ENCODE results near the gene ATP9B. TPM values are rescaled to one million over a fixed set of nuclear protein-coding genes. Genes with fewer than 3 reads are reported as not detected.

The ATP9B gene
- total RNA-seq, 3 donors from 2014 or later (not counting 1 experiment from before 2014, with no cell fraction given) = 66.0 to 78.9 (median 68.0) TPM

DNA sequence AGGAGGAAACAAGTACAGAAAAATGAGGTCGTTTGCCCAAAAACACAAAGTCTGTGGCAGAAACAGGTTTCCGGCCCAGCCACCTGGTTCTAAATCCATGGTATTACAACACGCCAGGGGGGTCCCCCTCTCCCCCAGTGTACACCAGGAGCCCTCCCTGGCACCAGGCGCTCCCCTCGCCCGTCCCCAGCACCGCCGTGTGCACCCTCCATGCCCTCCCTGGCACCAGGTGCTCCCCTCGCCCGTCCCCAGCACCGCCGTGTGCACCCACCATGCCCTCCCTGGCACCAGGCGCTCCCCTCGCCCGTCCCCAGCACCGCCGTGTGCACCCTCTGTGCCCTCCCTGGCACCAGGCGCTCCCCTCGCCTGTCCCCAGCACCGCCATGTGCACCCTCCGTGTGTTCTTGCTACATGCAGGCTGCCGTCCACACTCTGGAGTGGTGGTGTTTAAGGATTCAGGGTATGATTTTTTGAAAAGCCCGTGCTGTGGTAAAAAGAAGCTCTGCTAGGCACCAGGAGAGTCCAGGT, 266.7 kb downstream of the ATP9B start:
- no peaks in the 10 kb centered on the region for H3K9me3 ChIP-seq (ENCODE audit: control insufficient read depth, insufficient read depth, low read length)
- no peak for DNase-seq
- intact Hi-C loops (cut with micrococcal nuclease) = no loop called here
- no peak overlapping the region for H3K4me3 ChIP-seq (ENCODE audit: low read length)
- no peak for TF ChIP-seq CTCF (IDR thresholded peaks at IDR 0.05)
- H3K27me3 ChIP-seq (ENCODE audit: control insufficient read depth, insufficient read depth, low read length) = no peaks in the 10 kb centered on the region
- H3K4me1 Mint-ChIP-seq = peaks cover 0 to 11% of the 10 kb centered on the region in 2 donors
- peak in 1 of 3 donors; percentile 40 for ATAC-seq
- no peaks in the 10 kb centered on the region for H3K9me3 Mint-ChIP-seq
- no peak overlapping the region for H3K4me3 Mint-ChIP-seq
- H3K27ac ChIP-seq (ENCODE audit: low read length) = no peak overlapping the region
- WGBS (ENCODE audit: insufficient coverage) = 94% methylated on average over 23 of the region's 23 CpGs
- peaks cover 3% of the 10 kb centered on the region for H3K4me1 ChIP-seq (ENCODE audit: control insufficient read depth, insufficient read depth, low read length)
- peaks cover 32% of the 10 kb centered on the region for H3K36me3 ChIP-seq (ENCODE audit: control insufficient read depth, insufficient read depth, low read length)
- H3K27ac Mint-ChIP-seq = no peak overlapping the region
- no peaks in the 10 kb centered on the region for H3K27me3 Mint-ChIP-seq (ENCODE audit: low read depth in 2 of 2)
- H3K36me3 Mint-ChIP-seq = no peaks in the 10 kb centered on the region

DNA sequence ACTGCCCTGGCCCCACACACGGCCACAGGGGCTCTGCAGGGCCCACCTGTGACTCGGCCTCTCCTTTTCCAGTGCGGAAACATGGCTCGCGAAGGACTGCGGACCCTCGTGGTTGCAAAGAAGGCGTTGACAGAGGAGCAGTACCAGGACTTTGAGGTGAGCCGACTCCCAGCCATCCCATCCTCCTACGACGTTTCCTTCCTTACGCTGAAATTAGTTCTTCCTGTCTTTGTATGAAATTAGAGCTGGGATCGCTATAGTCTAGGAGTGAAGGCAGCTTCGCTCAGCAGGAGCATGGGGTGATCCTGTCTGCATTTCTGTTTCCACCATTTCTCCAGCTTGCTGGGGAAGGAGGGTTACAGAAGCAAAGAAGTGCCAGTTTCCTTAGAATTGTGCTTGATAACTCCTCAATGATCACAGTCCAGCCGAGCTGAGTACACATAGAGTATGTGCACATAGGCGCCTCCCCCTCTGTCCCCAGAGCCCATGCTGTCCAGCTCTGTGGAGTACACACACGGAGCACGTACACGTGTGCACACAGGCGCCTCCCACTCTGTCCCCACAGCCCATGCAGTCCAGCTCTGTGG, 267.5 kb downstream of the ATP9B start:
- no peak overlapping the region for H3K4me3 Mint-ChIP-seq
- no peaks in the 10 kb centered on the region for H3K9me3 Mint-ChIP-seq
- no peak overlapping the region for H3K27ac Mint-ChIP-seq
- H3K4me3 ChIP-seq (ENCODE audit: low read length) = no peak overlapping the region
- H3K4me1 Mint-ChIP-seq = peaks cover 0 to 11% of the 10 kb centered on the region in 2 donors
- H3K36me3 ChIP-seq (ENCODE audit: control insufficient read depth, insufficient read depth, low read length) = peaks cover 28% of the 10 kb centered on the region
- no peaks in the 10 kb centered on the region for H3K9me3 ChIP-seq (ENCODE audit: control insufficient read depth, insufficient read depth, low read length)
- DNase-seq = no peak
- ATAC-seq = no peak
- no peaks in the 10 kb centered on the region for H3K27me3 Mint-ChIP-seq (ENCODE audit: low read depth in 2 of 2)
- 94% methylated on average over 20 of the region's 20 CpGs for WGBS (ENCODE audit: insufficient coverage)
- no peaks in the 10 kb centered on the region for H3K36me3 Mint-ChIP-seq
- intact Hi-C loops (cut with micrococcal nuclease) = no loop called here
- no peak for TF ChIP-seq CTCF (IDR thresholded peaks at IDR 0.05)
- H3K27me3 ChIP-seq (ENCODE audit: control insufficient read depth, insufficient read depth, low read length) = no peaks in the 10 kb centered on the region
- H3K4me1 ChIP-seq (ENCODE audit: control insufficient read depth, insufficient read depth, low read length) = peaks cover 3% of the 10 kb centered on the region
- H3K27ac ChIP-seq (ENCODE audit: low read length) = no peak overlapping the region

- DNase-seq (no peak), ATAC-seq (no peak)
- Mint-ChIP-seq H3K4me3 (no peak overlapping the region), H3K27me3 (ENCODE audit: low read depth in 2 of 2) (no peaks in the 10 kb centered on the region), H3K4me1 (peaks cover 0 to 11% of the 10 kb centered on the region in 2 donors), H3K9me3 (no peaks in the 10 kb centered on the region), H3K36me3 (no peaks in the 10 kb centered on the region), H3K27ac (no peak overlapping the region)
- TF ChIP-seq CTCF (IDR thresholded peaks at IDR 0.05) = no peak
- 98% methylated on average over 19 of the region's 19 CpGs for WGBS (ENCODE audit: insufficient coverage)
- no peaks in the 10 kb centered on the region for H3K27me3 ChIP-seq (ENCODE audit: control insufficient read depth, insufficient read depth, low read length)
- peaks cover 28% of the 10 kb centered on the region for H3K36me3 ChIP-seq (ENCODE audit: control insufficient read depth, insufficient read depth, low read length)
- H3K27ac ChIP-seq (ENCODE audit: low read length) = no peak overlapping the region
- H3K4me3 ChIP-seq (ENCODE audit: low read length) = no peak overlapping the region
- intact Hi-C loops (cut with micrococcal nuclease) = no loop called here
- H3K9me3 ChIP-seq (ENCODE audit: control insufficient read depth, insufficient read depth, low read length) = no peaks in the 10 kb centered on the region
- peaks cover 3% of the 10 kb centered on the region for H3K4me1 ChIP-seq (ENCODE audit: control insufficient read depth, insufficient read depth, low read length)
Measured at GRCh38 chr18:79337184-79337583, 268.0 kb downstream of the ATP9B start.

DNA sequence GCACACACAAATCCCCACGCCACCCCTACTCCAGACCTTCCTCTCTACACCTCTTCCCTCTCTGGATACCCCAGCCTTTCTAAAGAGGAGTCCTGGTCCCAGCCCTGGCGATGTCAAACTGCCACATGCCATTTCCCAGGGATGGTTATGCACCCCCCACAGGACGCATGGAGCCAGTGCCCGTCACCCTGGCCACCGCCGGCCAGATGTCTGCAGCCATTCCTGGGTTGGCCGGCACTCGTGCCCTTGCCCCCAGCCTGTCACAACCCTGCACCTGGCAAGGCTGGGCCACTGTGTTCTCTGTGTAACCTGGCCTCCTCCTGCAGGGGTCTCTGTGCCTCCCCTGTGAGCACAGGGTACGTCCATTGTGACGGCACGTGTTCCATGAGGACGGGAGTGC, 268.4 kb downstream of the ATP9B start:
- DNase-seq (no peak), ATAC-seq (peak in 1 of 3 donors; percentile 9)
- Mint-ChIP-seq H3K36me3 (no peaks in the 10 kb centered on the region), H3K9me3 (no peaks in the 10 kb centered on the region), H3K27ac (no peak overlapping the region), H3K4me3 (no peak overlapping the region), H3K4me1 (peaks cover 0 to 11% of the 10 kb centered on the region in 2 donors), H3K27me3 (ENCODE audit: low read depth in 2 of 2) (no peaks in the 10 kb centered on the region)
- intact Hi-C loops (cut with micrococcal nuclease) = no loop called here
- no peaks in the 10 kb centered on the region for H3K27me3 ChIP-seq (ENCODE audit: control insufficient read depth, insufficient read depth, low read length)
- H3K27ac ChIP-seq (ENCODE audit: low read length) = no peak overlapping the region
- H3K9me3 ChIP-seq (ENCODE audit: control insufficient read depth, insufficient read depth, low read length) = no peaks in the 10 kb centered on the region
- H3K4me1 ChIP-seq (ENCODE audit: control insufficient read depth, insufficient read depth, low read length) = peaks cover 3% of the 10 kb centered on the region
- H3K36me3 ChIP-seq (ENCODE audit: control insufficient read depth, insufficient read depth, low read length) = peaks cover 26% of the 10 kb centered on the region
- no peak overlapping the region for H3K4me3 ChIP-seq (ENCODE audit: low read length)
- no peak for TF ChIP-seq CTCF (IDR thresholded peaks at IDR 0.05)
- WGBS (ENCODE audit: insufficient coverage) = 99% methylated on average over 12 of the region's 12 CpGs

Measured in natural killer cell (primary cell).